HG03558 (cell line): ENCODE measurements around the gene SPATA24.

ENCODE experiments used
- ATAC-seq: cut with Tn5 transposase; IDR thresholded peaks from one replicate; pipeline ENCODE4 v1.9.1; 2021; ENCODE audit warnings: moderate number of reproducible peaks; ENCODE audit not compliant: unreplicated experiment; ENCODE audit errors: extremely low read depth

SPATA24 gene

GRCh38 chr5:139383993-139384590 lies 19.8 kb downstream of the SPATA24 start:
- no peak for ATAC-seq

- no peak for ATAC-seq
Measured at GRCh38 chr5:139383275-139383992, 20.5 kb downstream of the SPATA24 start, which contains the start of gene SLC23A1. Gene SLC23A1 (minus strand): TSS chr5:139383297. CDS start chr5:139383253, 44 bp downstream.

GRCh38 chr5:139382807-139383206 lies 21.1 kb downstream of the SPATA24 start:
- no peak for ATAC-seq

- ATAC-seq = no peak
Measured at GRCh38 chr5:139381837-139382761, 21.8 kb downstream of the SPATA24 start.

DNA sequence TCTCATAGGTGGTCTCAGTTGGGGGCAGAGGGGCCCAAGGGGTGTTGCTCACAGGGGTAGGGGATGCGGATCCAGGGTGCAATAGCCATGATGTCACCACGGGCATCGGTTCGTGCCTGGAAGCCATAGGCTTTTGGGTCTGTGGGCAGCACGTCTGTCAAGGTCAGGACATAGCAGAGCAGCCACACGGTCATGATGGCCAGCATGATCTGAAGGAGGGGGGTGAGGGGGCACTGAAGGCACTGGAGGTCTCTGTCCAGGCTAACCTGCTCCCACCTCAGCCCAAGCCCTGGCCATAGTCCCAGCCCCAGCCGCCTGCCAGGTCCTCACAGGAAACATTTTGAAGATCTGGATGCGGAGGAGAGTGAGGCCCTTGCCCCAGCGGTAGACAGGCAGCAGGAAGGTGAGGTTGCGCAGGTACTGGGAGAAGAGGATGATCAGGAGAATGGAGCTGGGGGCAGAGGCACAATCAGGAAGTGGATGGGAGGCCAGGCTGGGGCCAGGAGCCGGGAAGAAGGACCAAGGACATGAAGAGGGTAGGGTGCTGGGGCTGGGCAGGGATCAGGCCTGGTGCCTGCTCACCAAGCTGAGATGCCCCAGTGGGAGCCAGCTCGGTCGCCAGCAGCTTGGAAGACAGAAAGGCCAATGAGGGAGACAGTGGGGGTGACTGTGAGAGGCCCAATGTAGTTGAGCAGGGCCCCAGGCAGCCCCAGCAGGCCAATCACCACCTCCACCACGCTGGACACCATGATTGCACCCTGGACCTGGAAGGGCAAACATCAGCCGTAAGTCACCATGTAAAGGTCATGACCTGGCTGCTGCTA lies 24.1 kb downstream of the SPATA24 start:
- no peak for ATAC-seq

GRCh38 chr5:139378941-139379361 lies 24.9 kb downstream of the SPATA24 start:
- ATAC-seq = no peak

DNA sequence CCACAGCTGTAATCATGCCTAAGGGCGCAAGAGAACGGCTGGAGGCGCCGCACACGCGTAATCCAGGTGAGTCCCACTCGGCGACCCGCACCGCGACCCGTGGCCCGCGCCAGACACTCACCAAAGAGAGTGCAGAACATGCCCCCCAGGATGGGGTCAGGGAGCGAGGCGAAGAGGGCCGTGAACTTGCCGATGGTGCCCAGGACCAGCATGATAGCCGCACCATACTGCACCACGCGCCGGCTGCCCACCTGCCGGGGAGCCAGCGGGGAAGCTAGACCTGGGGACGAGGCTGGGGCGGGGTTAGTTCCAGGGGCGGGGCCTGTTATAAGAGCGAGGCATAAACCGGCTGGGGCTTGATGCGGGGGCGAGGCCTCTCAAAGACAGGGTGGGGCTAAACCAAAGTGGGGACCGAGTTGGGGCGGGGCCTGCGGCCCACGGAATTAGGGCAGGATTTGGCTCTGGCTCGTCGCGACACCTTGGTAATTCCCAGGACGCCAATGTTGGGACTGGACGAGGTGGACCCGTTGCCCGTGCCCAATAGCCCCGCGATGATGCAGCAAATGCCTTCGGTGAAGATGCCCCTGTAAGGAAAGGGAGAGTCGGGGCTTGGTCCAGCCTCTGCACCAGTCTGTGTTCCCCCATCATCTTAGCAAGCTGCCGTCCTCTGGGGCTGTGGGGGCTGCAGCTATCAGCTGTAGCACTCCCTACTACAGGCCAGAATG lies 25.6 kb downstream of the SPATA24 start:
- ATAC-seq = no peak

GRCh38 chr5:139377226-139377625 lies 26.7 kb downstream of the SPATA24 start:
- ATAC-seq = no peak

GRCh38 chr5:139376364-139376763 lies 27.5 kb downstream of the SPATA24 start:
- no peak for ATAC-seq

DNA sequence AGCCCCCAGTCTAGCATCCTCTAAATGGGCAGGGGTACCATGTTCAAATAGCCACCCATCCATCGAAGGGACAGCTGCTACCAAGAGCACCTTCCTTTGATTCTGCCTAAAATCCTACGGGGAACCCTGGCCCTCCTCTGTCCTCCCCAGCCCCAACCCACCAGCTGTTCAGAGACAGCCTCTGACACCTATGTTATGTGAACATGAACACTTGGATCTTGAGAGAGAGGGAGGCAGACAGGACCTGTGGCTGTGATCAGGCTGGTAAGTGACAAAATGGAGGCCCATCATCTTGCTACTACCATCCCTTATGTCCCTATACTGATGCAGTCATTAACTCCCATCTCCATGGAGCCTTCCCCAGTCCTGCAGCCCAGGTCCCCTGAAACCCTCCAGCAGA lies 29.0 kb downstream of the SPATA24 start:
- no peak for ATAC-seq

DNA sequence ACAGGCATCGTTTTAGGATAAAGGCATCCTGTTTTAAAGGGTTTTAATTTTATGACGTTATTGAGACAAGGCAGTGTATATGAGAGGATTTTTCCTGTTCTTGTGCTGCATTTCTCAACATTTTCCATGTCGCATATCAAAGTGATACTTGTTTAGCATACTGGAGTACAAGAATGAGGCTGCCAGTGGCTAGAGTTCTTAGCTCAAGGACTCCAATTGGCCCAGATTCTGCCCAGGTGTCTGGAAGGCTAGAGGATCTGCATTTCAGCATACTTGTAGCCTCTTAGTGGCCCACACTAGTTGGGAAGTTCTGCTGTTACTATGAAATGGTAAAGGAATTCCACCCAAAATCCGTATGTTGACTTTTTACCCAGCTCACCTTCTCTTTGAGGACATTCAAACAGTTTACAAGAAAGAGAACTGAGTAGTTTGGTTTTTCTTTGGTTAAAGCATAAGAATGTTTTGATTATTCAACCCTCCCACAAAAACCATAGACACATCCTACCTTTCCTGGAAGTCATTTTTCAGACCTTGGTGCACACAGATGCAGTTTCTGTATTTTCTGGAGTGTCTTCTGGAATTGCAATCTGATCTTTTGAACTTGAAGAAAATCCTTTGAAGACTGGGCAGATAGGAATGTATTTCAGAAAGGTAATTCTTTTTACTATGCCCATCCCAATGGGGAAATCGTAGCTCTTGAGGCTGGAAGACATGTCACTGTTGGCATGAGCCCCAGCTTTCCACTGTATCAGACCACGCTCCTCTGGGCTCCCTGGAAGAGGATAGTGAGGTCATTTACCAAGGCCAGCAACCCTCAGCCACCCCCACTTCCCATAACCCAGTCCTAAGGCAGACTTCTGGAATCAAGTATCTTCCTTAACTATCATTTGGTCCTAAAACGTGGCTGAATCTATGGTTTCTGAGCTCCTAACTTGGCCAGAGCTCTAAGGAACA lies 32.1 kb downstream of the SPATA24 start:
- no peak for ATAC-seq

DNA sequence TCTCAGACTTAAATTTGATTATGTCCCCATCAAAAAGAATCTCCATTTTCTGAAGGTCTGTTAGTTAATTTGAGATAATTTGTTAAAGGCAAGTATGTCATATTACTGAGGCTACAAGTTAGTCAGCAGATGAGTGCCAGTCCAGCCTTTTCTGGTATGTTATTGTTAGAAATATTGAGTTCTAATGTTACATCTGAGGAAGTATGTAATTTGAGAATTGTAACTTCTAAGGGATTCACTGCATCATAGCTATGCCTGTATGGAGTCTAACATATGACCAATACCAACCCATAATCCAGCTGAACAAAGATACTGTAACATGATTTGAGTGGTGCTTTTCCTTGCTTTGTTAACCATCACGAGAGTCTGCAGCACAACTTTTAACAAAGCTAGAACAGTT lies 34.7 kb downstream of the SPATA24 start:
- no peak for ATAC-seq

DNA sequence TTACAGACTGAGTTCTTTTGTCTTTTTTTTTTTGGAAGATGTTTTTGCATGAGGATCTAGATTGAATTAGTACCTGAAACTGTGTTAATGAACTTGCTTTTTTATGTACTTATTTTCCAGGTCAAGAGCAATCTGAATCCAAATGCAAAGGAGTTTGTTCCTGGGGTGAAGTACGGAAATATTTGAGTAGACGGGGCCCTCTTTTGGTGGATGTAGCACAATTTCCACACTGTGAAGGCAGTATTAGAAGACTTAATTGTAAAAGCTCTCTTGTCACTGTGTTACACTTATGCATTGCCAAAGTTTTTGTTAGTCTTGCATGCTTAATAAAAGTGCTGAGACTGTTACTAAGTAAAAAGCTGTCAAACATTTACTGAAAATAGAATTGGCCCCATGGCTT lies 35.3 kb downstream of the SPATA24 start:
- no peak for ATAC-seq

DNA sequence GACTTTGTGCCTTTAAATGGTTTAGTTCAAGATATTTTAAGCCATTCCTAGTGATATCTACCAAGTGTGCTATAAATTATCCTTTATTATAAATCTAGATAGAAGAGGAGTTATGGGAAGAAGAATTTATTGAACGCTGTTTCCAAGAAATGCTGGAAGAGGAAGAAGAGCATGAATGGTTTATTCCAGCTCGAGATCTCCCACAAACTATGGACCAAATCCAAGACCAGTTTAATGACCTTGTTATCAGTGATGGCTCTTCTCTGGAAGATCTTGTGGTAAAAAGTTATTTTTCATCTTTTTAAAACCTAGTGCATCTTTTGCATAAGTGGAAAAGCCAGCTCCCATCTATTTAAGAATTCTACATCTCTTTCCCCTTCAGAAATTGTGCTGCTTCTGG lies 39.4 kb downstream of the SPATA24 start:
- ATAC-seq = no peak

DNA sequence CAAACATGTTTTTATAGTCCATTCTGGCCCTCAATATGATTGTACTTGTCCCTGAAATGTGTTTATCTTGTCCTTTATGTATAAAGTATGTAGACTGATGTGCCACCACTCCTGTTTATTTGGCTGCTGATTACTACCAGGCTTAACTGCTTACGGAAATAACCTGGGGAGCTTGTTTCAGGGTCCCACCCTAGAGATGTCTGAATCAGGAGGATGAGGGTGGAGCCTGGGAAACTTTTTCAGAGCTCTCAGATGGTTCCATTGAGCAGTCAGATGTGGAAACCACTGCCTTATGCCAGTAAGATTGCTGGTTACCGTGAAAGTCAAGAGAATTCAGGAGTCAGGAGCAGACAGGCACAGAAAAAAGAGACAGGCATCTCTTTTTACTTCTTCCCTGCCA lies 40.0 kb downstream of the SPATA24 start:
- no peak for ATAC-seq

DNA sequence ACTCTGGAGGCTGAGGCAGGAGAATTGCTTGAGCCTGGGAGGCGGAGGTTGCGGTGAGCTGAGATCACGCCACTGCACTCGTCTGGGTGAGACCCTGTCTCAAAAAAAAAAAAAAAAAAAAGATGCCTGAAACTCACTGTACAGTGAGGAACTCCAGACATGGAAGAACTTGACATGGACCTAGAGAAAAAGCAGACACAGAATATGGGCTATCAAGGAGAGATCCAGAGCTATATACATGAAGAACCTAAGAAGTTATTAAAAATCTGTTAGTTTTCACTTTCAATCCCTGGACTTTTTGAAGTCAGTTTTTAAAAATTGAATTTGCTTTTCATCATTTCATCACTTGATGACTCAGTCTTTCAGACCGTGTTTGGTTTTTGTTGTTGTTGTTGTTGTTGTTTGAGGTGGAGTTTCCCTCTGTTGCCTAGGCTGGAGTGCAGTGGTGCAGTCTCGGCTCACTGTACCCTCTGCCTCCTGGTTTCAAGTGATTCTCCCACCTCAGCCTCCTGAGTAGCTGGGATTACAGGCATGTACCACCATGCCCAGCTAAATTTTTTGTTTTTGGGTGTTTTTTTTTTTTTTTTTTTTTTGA lies 42.0 kb downstream of the SPATA24 start:
- no peak for ATAC-seq

DNA sequence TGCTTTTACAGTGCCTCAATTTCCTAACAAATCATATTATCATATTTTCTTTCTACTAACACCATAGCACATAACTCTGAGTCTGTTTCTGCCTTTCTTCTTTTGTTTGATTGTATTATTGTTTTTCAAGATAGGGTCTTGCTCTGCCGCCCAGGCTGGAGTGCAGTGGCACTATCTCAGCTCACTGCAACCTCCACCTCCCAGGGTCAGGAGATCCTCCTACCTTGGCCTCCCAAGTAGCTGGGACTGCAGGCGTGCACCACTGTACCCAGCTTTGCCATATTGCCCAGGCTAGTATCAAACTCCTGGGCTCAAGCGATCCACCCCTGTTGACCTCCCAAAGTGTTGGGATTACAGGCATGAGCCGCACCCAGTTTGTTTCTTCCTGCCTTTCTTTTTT lies 43.5 kb downstream of the SPATA24 start:
- ATAC-seq = no peak

- no peak for ATAC-seq
Measured at GRCh38 chr5:139358064-139358463, 45.8 kb downstream of the SPATA24 start.
